ENCODE measurements around the gene OLFML2A. TPM values are rescaled to one million over a fixed set of nuclear protein-coding genes. Genes with fewer than 3 reads are reported as not detected.

The OLFML2A gene
- total RNA-seq, 1 experiment from 2014 or later, result 5.8 TPM

- no peak for DNase-seq
- no peak overlapping the region for H3K18ac ChIP-seq (ENCODE audit: insufficient read length, low read depth, low read length)
- H3K14ac ChIP-seq (ENCODE audit: insufficient read depth, low read length), result no peak overlapping the region
- H3K36me3 Mint-ChIP-seq (ENCODE audit: insufficient read depth in 1 of 3, low read depth in 3 of 3), result peaks cover 20 to 26% (median 21%) of the 10 kb centered on the region in 3 experiments; a peak in 6 of 7 replicates
- H3K4ac ChIP-seq (ENCODE audit: low read depth, low read length), result no peak overlapping the region
- H4K8ac ChIP-seq (replicated peaks; ENCODE audit: insufficient read length, low read depth, low read length), result no peak overlapping the region
- no peak overlapping the region for H3K4me2 ChIP-seq (ENCODE audit: insufficient read depth, insufficient read length, low read length)
- no peaks in the 10 kb centered on the region for H4K20me1 ChIP-seq (ENCODE audit: control insufficient read depth, insufficient read depth, insufficient read length)
- no peaks in the 10 kb centered on the region; the same call in 1 of the 2 replicates for H3K27me3 Mint-ChIP-seq (ENCODE audit: low read depth)
- H2AK5ac ChIP-seq (ENCODE audit: insufficient read length, low read length), result no peak overlapping the region
- peaks cover 7 to 15% of the 10 kb centered on the region in 2 experiments for H3K4me1 Mint-ChIP-seq
- no peak overlapping the region; a peak in 1 of 7 replicates for H3K27ac Mint-ChIP-seq
- no peak overlapping the region for H4K5ac ChIP-seq (ENCODE audit: insufficient read length, low read depth, low read length)
- H3K9me3 ChIP-seq (ENCODE audit: control insufficient read depth, low read depth, low read length), result no peaks in the 10 kb centered on the region
- no peak overlapping the region for H2BK12ac ChIP-seq (ENCODE audit: insufficient read length, low read depth, low read length)
- H2AFZ ChIP-seq (ENCODE audit: low read length), result no peak overlapping the region
- no peaks in the 10 kb centered on the region for H3K27me3 ChIP-seq (ENCODE audit: insufficient read depth, low read length)
- H3K79me1 ChIP-seq (ENCODE audit: insufficient read depth, low read depth, low read length, poor library complexity, severe bottlenecking), result no peaks in the 10 kb centered on the region
- H3K4me1 ChIP-seq (ENCODE audit: insufficient read depth, low read length), result peaks cover 3% of the 10 kb centered on the region; the same call in 1 of the 2 replicates
- no peak overlapping the region for H3K23ac ChIP-seq (ENCODE audit: insufficient read length, low read depth, low read length)
- H3K4me3 Mint-ChIP-seq, result peak overlapping the region in 1 of 2 experiments; percentile 81; a peak in 1 of 5 replicates
- no peak overlapping the region for H3T11ph ChIP-seq (ENCODE audit: low read length)
- H2BK5ac ChIP-seq (ENCODE audit: insufficient read length, low read length), result no peak overlapping the region
- H3K9ac ChIP-seq (ENCODE audit: extremely low read depth, insufficient read length, low read length), result no peak overlapping the region
- no peak overlapping the region for H2BK20ac ChIP-seq (ENCODE audit: low read depth, low read length, poor library complexity, severe bottlenecking)
- no peak overlapping the region for H3K27ac ChIP-seq (ENCODE audit: insufficient read length, low read depth, low read length)
- H3K9me3 Mint-ChIP-seq, result no peaks in the 10 kb centered on the region
- no CpG with 5 or more reads among the region's 8 CpGs for WGBS (ENCODE audit: extremely low coverage, insufficient read length, low lambda C conversion rate)
- no peak overlapping the region for H2BK120ac ChIP-seq (ENCODE audit: low read depth, low read length, poor library complexity, severe bottlenecking)
- peaks cover 3% of the 10 kb centered on the region for H3K23me2 ChIP-seq (ENCODE audit: insufficient read length, low read depth, low read length, poor library complexity, severe bottlenecking)
- no peak overlapping the region for H4K91ac ChIP-seq (ENCODE audit: insufficient read length, low read depth, low read length)
- H3K79me2 ChIP-seq (ENCODE audit: insufficient read depth, low read length), result no peaks in the 10 kb centered on the region
- no peak overlapping the region for H2BK15ac ChIP-seq (ENCODE audit: low read depth, low read length)
- no peak overlapping the region for H3K56ac ChIP-seq (ENCODE audit: insufficient read length, low read depth, low read length)
- TF ChIP-seq, protein P1, sequence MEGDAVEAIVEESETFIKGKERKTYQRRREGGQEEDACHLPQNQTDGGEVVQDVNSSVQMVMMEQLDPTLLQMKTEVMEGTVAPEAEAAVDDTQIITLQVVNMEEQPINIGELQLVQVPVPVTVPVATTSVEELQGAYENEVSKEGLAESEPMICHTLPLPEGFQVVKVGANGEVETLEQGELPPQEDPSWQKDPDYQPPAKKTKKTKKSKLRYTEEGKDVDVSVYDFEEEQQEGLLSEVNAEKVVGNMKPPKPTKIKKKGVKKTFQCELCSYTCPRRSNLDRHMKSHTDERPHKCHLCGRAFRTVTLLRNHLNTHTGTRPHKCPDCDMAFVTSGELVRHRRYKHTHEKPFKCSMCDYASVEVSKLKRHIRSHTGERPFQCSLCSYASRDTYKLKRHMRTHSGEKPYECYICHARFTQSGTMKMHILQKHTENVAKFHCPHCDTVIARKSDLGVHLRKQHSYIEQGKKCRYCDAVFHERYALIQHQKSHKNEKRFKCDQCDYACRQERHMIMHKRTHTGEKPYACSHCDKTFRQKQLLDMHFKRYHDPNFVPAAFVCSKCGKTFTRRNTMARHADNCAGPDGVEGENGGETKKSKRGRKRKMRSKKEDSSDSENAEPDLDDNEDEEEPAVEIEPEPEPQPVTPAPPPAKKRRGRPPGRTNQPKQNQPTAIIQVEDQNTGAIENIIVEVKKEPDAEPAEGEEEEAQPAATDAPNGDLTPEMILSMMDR (conservative IDR thresholded peaks at IDR 0.05), result no peak
Measured at GRCh38 chr9:124854161-124854560, 77.2 kb downstream of the OLFML2A start.
